ENCODE results near the gene UBTF. TPM values are rescaled to one million over a fixed set of nuclear protein-coding genes. Genes with fewer than 3 reads are reported as not detected.

UBTF gene
- total RNA-seq = 10 to 100 TPM; 38.9 to 57.4 (median 51.0) TPM

- WGBS, 2 donors = no CpG with 5 or more reads among the region's 76 CpGs
- H3K4me3 ChIP-seq = peak within 1 kb of the TSS; percentile 92 to 99 (median 99)
- TF ChIP-seq CTCF (IDR thresholded peaks at IDR 0.05) (no peak), POLR2A (IDR thresholded peaks at IDR 0.05) (no peak)
- peaks cover 33 to 58% (median 33%) of the 10 kb centered on the region in 3 donors for H3K4me1 ChIP-seq
- peaks cover 17 to 31% (median 19%) of the 10 kb centered on the region in 3 donors for H3K36me3 ChIP-seq
- DNase-seq = no peak
- H3K27me3 ChIP-seq = no peaks in the 10 kb centered on the region
- no peaks in the 10 kb centered on the region for H3K9me3 ChIP-seq
- intact Hi-C loops (cut with DNase I) = no loop called here
- H3K27ac ChIP-seq = peak within 1 kb of the TSS; percentile 97 to 100 (median 99)
Observed at GRCh38 chr17:44219616-44220212, at the start of gene UBTF. Gene UBTF (minus strand): TSS chr17:44219675. CDS start chr17:44218229, 1,446 bp downstream.

- Histone ChIP-seq H3K36me3 (no peaks in the 10 kb centered on the region), H3K4me1 (no peaks in the 10 kb centered on the region), H3K27me3 (no peaks in the 10 kb centered on the region), H3K27ac (no peak overlapping the region), H3K9me3 (no peaks in the 10 kb centered on the region), H3K4me3 (no peak overlapping the region)
- intact Hi-C loops (cut with DNase I) = no loop called here
- DNase-seq = no peak
- 61 to 74% methylated on average over 8 of the region's 11 CpGs for WGBS, 2 donors
- TF ChIP-seq CTCF (IDR thresholded peaks at IDR 0.05) (no peak), POLR2A (IDR thresholded peaks at IDR 0.05) (no peak)
Observed at GRCh38 chr17:44268709-44269534, 49.4 kb upstream of the UBTF start.

- Histone ChIP-seq H3K27me3 (peaks cover 0 to under 1% (median 0%) of the 10 kb centered on the region in 4 donors), H3K27ac (no peak within 1 kb of the TSS), H3K36me3 (no peaks in the 10 kb centered on the region), H3K4me3 (no peak within 1 kb of the TSS), H3K4me1 (no peaks in the 10 kb centered on the region), H3K9me3 (no peaks in the 10 kb centered on the region)
- no peak for TF ChIP-seq POLR2A (IDR thresholded peaks at IDR 0.05)
- no peak for TF ChIP-seq CTCF (IDR thresholded peaks at IDR 0.05)
- WGBS, 2 donors = 63 to 74% methylated on average over 5 to 7 of the region's 14 CpGs
- DNase-seq = no peak
- intact Hi-C loops (cut with DNase I) = no loop called here
Observed at GRCh38 chr17:44267818-44268490, 48.5 kb upstream of the UBTF start, which contains the start of gene SLC4A1. Gene SLC4A1 (minus strand): TSS chr17:44268135. CDS start chr17:44262866, 5,269 bp downstream.

GRCh38 chr17:44267165-44267455 is 47.6 kb upstream of the UBTF start:
- Histone ChIP-seq H3K9me3 (no peaks in the 10 kb centered on the region), H3K4me1 (no peaks in the 10 kb centered on the region), H3K4me3 (no peak overlapping the region), H3K27me3 (peaks cover 0 to 8% (median 0%) of the 10 kb centered on the region in 4 donors), H3K36me3 (no peaks in the 10 kb centered on the region), H3K27ac (no peak overlapping the region)
- no peak for DNase-seq
- 94 to 98% methylated on average over 5 of the region's 5 CpGs for WGBS, 2 donors
- TF ChIP-seq CTCF (IDR thresholded peaks at IDR 0.05) (no peak), POLR2A (IDR thresholded peaks at IDR 0.05) (no peak)
- intact Hi-C loops (cut with DNase I) = no loop called here
